DND-41 (cell line): ENCODE data around the gene BCR.

ENCODE experiments used
- ATAC-seq: fragments of 200-7000 bp; cut with Tn5 transposase; 3 replicates; pipeline ENCODE4 v1.9.1; 2021; ENCODE audit warnings: low read depth; ENCODE audit not compliant: insufficient read depth
- DNase-seq: peaks from one replicate; pipeline ENCODE4 v3.0.0-alpha.2; 2020
- H2AFZ ChIP-seq: 2 replicates; pipeline ENCODE4 v1.6.0; 2012; ENCODE audit warnings: low read depth, low read length
- H3K27ac ChIP-seq: 2 replicates; pipeline ENCODE4 v1.5.1; 2012; ENCODE audit warnings: low read length, inconsistent platforms
- H3K27me3 ChIP-seq: fragments of 200-600 bp; sonication (generic); 2 replicates; pipeline ENCODE4 v1.6.0; 2012; ENCODE audit warnings: low read length, mild to moderate bottlenecking, inconsistent platforms; ENCODE audit not compliant: insufficient read depth, poor library complexity
- H3K36me3 ChIP-seq: 2 replicates; pipeline ENCODE4 v1.5.1; 2012; ENCODE audit warnings: low read length, inconsistent platforms; ENCODE audit not compliant: insufficient read depth
- H3K4me1 ChIP-seq: 2 replicates; pipeline ENCODE4 v1.5.1; 2012; ENCODE audit warnings: mild to moderate bottlenecking, low read length; ENCODE audit not compliant: insufficient read depth
- H3K4me2 ChIP-seq: 2 replicates; pipeline ENCODE4 v1.6.0; 2012; ENCODE audit warnings: mild to moderate bottlenecking, moderate library complexity, low read length, inconsistent platforms; ENCODE audit not compliant: insufficient read depth
- H3K4me3 ChIP-seq, 2 experiments: fragments of 200-600 bp in 1 of 2; shearing (Covaris generic) in 1 of 2; 2 replicates each; pipeline ENCODE4 v1.5.1; 2012 to 2016; ENCODE audit warnings: inconsistent platforms in 2 of 2, low read length in 2 of 2, mild to moderate bottlenecking in 2 of 2, low read depth in 1 of 2, moderate library complexity in 1 of 2
- H3K79me2 ChIP-seq: 2 replicates; pipeline ENCODE4 v1.6.0; 2012; ENCODE audit warnings: low read length, inconsistent platforms; ENCODE audit not compliant: insufficient read depth
- H3K9ac ChIP-seq: 2 replicates; pipeline ENCODE4 v1.6.0; 2012; ENCODE audit warnings: low read depth, mild to moderate bottlenecking, inconsistent platforms, low read length, moderate library complexity
- H3K9me3 ChIP-seq: 2 replicates; pipeline ENCODE4 v1.5.1; 2012; ENCODE audit warnings: low read length, moderate library complexity, mild to moderate bottlenecking, inconsistent platforms; ENCODE audit not compliant: insufficient read depth, severe bottlenecking
- H4K20me1 ChIP-seq: 2 replicates; pipeline ENCODE4 v1.6.0; 2012; ENCODE audit warnings: low read length; ENCODE audit not compliant: insufficient read depth
- CTCF ChIP-seq: IDR thresholded peaks from 2 replicates; pipeline ENCODE4 v1.5.1; 2012; ENCODE audit warnings: borderline replicate concordance, low read length, moderate library complexity, mild to moderate bottlenecking; ENCODE audit not compliant: poor library complexity, severe bottlenecking; ENCODE audit errors: extremely low read depth
- EZH2 ChIP-seq: IDR thresholded peaks from 3 replicates; pipeline ENCODE4 v1.6.1; 2012; ENCODE audit warnings: borderline replicate concordance, low read depth, mild to moderate bottlenecking, moderate library complexity, low read length, inconsistent platforms; ENCODE audit not compliant: severe bottlenecking

BCR gene

GRCh38 chr22:23264610-23265367 lies 84.5 kb downstream of the BCR start:
- DNase-seq, result no peak
- no peaks in the 10 kb centered on the region for H3K4me1 ChIP-seq
- no peak for TF ChIP-seq CTCF
- TF ChIP-seq EZH2, result no peak
- H2AFZ ChIP-seq, result no peak overlapping the region
- no peak for ATAC-seq
- H3K27ac ChIP-seq, result no peak overlapping the region; the same call in 1 of the 2 replicates
- H3K9me3 ChIP-seq, result no peaks in the 10 kb centered on the region
- no peaks in the 10 kb centered on the region for H3K79me2 ChIP-seq
- no peak overlapping the region for H3K4me3 ChIP-seq
- H3K36me3 ChIP-seq, result peaks cover 91% of the 10 kb centered on the region
- no peak overlapping the region for H3K4me2 ChIP-seq
- no peaks in the 10 kb centered on the region for H3K27me3 ChIP-seq
- H3K9ac ChIP-seq, result no peak overlapping the region
- H4K20me1 ChIP-seq, result peaks cover 16% of the 10 kb centered on the region

DNA sequence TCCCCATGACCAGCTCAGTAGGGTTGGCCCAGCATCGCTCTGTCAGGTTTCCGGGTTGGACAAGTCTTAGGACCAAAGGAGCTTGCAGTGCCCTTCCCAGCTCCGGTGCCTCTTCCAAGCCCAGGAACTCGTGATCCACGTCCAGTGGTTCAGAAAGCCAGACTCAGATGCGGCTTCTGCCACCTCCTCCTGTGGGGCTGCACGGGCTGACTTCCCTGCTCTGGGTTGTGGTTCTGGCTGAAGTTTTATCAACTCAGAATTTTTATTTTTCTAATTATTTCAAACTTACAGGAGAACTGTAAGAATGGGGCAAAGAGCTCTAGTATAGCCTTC lies 85.0 kb downstream of the BCR start:
- Histone ChIP-seq H3K27me3 (no peaks in the 10 kb centered on the region), H3K4me1 (no peaks in the 10 kb centered on the region), H3K36me3 (peaks cover 89% of the 10 kb centered on the region), H3K4me3 (no peak overlapping the region), H3K9ac (no peak overlapping the region), H2AFZ (no peak overlapping the region), H3K79me2 (no peaks in the 10 kb centered on the region), H3K4me2 (no peak overlapping the region), H4K20me1 (peaks cover 16% of the 10 kb centered on the region), H3K9me3 (no peaks in the 10 kb centered on the region), H3K27ac (no peak overlapping the region)
- ATAC-seq (no peak), DNase-seq (no peak)
- no peak for TF ChIP-seq EZH2
- TF ChIP-seq CTCF, result no peak

DNA sequence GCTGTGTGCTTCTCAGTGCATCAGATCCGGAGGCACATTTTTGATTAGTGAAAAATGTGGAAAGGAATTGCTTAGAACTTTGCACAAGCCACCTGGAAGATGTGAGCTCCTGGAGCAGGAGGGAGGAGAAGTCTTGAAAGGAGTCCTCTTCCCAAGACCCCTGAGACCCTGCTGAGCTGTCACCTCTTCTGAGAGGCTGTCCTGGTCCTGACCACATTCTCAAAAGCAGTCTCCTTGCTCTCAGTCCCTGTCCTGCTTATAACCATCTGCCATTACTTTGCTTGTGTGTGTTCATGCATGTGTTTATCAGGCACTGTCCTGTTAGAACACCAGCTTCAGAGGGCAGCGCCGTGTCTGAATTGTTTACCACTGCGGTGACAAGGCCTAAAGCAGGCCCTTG lies 86.5 kb downstream of the BCR start:
- H3K79me2 ChIP-seq, result no peaks in the 10 kb centered on the region
- no peak overlapping the region for H2AFZ ChIP-seq
- no peak overlapping the region for H3K4me2 ChIP-seq
- H4K20me1 ChIP-seq, result peaks cover 10% of the 10 kb centered on the region
- ATAC-seq (no peak), DNase-seq (no peak)
- H3K4me3 ChIP-seq, result no peak overlapping the region
- no peak overlapping the region for H3K9ac ChIP-seq
- no peaks in the 10 kb centered on the region for H3K4me1 ChIP-seq
- no peak for TF ChIP-seq EZH2
- TF ChIP-seq CTCF, result no peak
- H3K27ac ChIP-seq, result 0 out of 2 replicates have a peak overlapping the region, but pooled peaks have one; percentile 15
- no peaks in the 10 kb centered on the region for H3K9me3 ChIP-seq
- no peaks in the 10 kb centered on the region for H3K27me3 ChIP-seq
- H3K36me3 ChIP-seq, result peaks cover 88% of the 10 kb centered on the region
